GM12801 (cell line): ENCODE results near the gene CCDC85B.

Experiments
- TF ChIP-seq, protein P1 (sequence below): IDR thresholded peaks from one replicate; pipeline ENCODE4 v1.5.1; 2011; ENCODE audit warnings: control low read depth; ENCODE audit not compliant: insufficient read length; ENCODE audit errors: extremely low read depth

Gene CCDC85B

DNA sequence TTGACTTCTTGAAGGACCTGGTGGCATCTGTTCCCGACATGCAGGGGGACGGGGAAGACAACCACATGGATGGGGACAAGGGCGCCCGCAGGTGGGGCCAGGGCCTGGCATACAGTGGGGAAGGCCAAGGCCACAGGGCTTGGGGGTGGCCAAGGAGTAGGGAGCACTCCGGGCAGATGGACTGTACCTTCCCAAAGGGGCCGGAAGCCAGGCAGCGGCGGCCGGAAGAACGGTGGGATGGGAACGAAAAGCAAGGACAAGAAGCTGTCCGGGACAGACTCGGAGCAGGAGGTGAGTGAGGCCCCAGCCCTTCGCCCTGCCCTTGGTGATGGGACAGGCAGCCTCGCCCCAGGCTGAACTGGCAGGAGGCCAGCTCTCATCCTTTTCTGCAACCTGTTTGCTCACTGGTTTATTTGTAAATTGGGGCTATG, 29.9 kb downstream of the CCDC85B start:
- TF ChIP-seq, protein P1, sequence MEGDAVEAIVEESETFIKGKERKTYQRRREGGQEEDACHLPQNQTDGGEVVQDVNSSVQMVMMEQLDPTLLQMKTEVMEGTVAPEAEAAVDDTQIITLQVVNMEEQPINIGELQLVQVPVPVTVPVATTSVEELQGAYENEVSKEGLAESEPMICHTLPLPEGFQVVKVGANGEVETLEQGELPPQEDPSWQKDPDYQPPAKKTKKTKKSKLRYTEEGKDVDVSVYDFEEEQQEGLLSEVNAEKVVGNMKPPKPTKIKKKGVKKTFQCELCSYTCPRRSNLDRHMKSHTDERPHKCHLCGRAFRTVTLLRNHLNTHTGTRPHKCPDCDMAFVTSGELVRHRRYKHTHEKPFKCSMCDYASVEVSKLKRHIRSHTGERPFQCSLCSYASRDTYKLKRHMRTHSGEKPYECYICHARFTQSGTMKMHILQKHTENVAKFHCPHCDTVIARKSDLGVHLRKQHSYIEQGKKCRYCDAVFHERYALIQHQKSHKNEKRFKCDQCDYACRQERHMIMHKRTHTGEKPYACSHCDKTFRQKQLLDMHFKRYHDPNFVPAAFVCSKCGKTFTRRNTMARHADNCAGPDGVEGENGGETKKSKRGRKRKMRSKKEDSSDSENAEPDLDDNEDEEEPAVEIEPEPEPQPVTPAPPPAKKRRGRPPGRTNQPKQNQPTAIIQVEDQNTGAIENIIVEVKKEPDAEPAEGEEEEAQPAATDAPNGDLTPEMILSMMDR: no peak

DNA sequence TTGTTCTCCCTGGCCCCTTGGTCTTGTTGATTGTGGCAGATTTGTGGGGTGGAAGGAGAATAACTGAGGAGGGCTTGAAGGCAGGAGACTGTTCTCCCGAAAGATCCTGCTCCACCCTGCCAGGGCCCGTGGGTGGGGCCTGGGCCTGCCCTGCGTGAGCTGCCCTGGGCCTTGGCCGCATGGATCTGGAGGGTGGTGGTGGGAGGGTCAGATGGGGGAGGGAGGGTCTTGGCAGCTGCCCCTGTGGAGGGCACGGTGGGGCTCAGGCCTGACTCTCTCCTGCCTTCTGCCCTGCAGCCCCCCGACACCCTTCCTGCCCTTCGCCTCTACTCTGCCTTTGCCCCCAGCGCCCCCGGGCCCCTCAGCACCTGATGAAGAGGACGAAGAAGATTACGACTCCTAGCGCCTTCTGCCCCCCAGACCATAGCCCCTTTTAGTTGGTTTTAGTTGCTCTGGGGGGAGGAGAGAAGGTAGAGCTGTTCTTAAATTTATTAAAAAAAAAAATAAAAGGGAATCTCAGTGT, 30.6 kb downstream of the CCDC85B start:
- TF ChIP-seq, protein P1: no peak

DNA sequence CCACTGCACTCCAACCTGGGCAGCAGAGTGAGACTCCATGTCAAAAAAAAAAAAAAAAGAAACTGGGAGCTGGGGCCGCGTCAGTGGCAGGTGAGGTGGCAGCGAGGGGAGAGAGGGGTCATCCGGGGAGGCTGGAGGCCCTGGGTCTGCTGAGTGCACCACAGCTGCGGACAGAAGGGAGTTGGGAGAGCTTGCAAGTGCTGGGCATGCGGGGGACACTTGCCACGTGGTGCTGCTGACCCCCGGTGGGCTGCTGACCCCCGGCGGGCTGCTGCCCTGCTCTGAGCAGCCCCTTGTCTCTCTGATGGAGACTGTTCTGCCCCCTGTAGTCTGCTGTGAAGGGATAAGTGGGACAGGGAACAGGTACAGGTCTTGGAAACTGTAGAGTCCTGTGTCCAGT, 31.4 kb downstream of the CCDC85B start:
- TF ChIP-seq, protein P1: no peak

DNA sequence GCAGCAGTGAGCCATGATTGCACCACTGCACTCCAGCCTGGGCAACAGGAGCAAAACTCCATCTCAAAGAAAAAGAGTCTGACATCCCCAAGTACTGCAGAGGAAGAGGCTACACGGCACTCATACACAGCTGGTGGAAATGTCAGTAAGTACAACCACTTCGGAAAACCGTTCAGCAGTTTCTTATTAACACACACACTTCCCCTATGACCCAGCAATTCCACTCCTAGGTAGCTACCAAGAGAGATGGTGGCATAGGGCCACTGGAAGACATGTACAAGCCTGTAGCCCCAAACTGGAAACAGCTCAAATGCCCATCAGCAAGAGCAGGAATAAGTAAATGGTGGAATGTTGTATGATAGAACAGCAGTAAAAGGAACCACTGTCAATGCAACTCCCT, 32.1 kb downstream of the CCDC85B start:
- TF ChIP-seq, protein P1: no peak

DNA sequence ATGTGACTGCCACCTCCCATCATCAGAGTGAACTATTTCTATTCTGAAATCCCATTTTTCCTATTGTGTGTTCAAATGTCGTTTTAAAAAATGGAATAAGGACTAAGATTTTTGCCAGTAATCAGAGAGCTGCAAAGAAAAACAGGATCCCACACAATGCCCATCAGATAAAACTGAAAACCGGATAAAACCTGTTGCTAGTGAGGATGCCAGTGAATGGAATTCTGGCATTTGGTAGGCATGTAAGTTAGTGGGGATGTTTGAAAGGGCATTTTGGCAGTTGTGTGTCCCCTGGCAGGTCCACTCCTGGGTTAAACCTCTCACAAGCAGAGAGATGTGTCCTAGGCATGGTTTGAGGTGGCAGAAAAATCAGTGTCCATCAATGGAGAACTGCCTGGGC, 34.9 kb downstream of the CCDC85B start:
- TF ChIP-seq, protein P1: no peak

DNA sequence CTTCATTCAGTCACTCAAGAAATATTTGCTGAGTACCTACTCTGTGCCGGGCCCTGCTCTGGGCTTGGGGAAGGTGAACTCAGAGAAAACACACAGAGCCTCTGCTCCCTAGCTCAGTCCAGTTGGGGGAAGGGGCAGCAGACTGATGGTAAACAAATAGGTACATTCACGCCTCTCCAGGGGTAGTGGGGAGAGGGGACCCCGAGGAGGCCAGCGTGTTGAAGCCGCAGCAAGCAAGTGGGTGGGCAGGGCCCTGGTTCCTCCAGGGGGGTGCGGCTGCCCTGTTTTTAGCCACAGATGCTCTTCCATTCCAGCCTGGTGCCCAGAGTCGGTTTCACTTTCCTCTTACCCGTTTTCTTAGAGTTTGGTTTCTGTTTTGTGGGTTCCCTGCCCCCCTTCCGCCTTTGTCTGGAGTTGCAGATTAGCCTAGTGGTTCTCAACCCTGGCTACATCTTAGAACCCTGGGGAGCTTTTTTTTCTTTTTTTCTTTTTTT, 37.5 kb downstream of the CCDC85B start:
- TF ChIP-seq, protein P1: no peak

DNA sequence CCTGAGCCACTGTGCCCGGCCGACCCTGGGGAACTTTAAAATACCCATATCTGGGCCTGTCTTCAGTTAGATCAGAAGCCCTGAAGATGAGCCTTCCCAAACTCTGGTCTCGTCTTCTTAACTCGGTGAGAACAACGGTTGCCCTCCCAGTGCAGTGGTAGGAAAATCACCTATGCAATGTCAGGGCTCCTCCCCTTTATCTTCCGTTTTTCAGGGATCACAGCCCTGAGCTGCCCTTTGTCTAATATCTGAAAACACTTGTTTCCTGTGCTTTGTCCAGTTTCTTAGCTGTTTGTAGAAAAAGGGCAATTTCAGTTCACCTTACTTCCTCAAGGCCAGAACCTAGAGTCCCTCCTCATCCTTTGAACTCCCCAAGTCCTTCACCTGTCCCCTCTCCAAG, 38.2 kb downstream of the CCDC85B start:
- TF ChIP-seq, protein P1: no peak
